Neural progenitor cell (in vitro differentiated cells): Measurements from ENCODE around the gene PHLDA2. TPM values are rescaled to one million over a fixed set of nuclear protein-coding genes. Genes with fewer than 3 reads are reported as not detected.

Experiments
- DNase-seq: peaks from one replicate; pipeline ENCODE4 v3.0.0-alpha.2; 2016; ENCODE audit warnings: low spot score
- H2AFZ ChIP-seq: fragments of 200-600 bp; sonication (generic); replicated peaks from 2 replicates; pipeline ENCODE4 v1.6.1; 2016; ENCODE audit warnings: antibody characterized with exemption
- H3F3A ChIP-seq: fragments of 200-600 bp; sonication (generic); 2 replicates; pipeline ENCODE4 v1.6.1; 2016; ENCODE audit warnings: antibody characterized with exemption, low read depth
- H3K27ac ChIP-seq: fragments of 200-600 bp; sonication (generic); 2 replicates; pipeline ENCODE4 v1.5.1; 2016; ENCODE audit warnings: mild to moderate bottlenecking
- H3K27me3 ChIP-seq: fragments of 200-600 bp; sonication (generic); 2 replicates; pipeline ENCODE4 v1.6.1; 2016; ENCODE audit warnings: mild to moderate bottlenecking, moderate library complexity
- H3K36me3 ChIP-seq: fragments of 200-600 bp; sonication (generic); 2 replicates; pipeline ENCODE4 v1.5.1; 2016
- H3K4me1 ChIP-seq: fragments of 200-600 bp; sonication (generic); 2 replicates; pipeline ENCODE4 v1.6.1; 2016; ENCODE audit warnings: mixed run types
- H3K4me2 ChIP-seq: fragments of 200-600 bp; sonication (generic); 2 replicates; pipeline ENCODE4 v1.6.1; 2016
- H3K4me3 ChIP-seq: fragments of 200-600 bp; sonication (generic); 2 replicates; pipeline ENCODE4 v1.5.1; 2016
- H3K79me2 ChIP-seq: fragments of 200-600 bp; sonication (generic); 2 replicates; pipeline ENCODE4 v1.6.1; 2016; ENCODE audit warnings: low read depth
- H3K9ac ChIP-seq: fragments of 200-600 bp; sonication (generic); 2 replicates; pipeline ENCODE4 v1.6.1; 2016
- H3K9me3 ChIP-seq: fragments of 200-600 bp; sonication (generic); 2 replicates; pipeline ENCODE4 v1.5.1; 2016; ENCODE audit warnings: low read depth
- H4K20me1 ChIP-seq: fragments of 200-600 bp; sonication (generic); 2 replicates; pipeline ENCODE4 v1.6.1; 2016; ENCODE audit warnings: low read depth
- H3K27ac Mint-ChIP-seq: 3 replicates; pipeline ENCODE4 v1.8.0; 2021; ENCODE audit warnings: mixed read lengths
- H3K27me3 Mint-ChIP-seq: 2 replicates; pipeline ENCODE4 v1.8.0; 2022; ENCODE audit warnings: low read depth, mild to moderate bottlenecking, inconsistent platforms, moderate library complexity, mixed read lengths; ENCODE audit not compliant: insufficient read depth
- H3K36me3 Mint-ChIP-seq: 3 replicates; pipeline ENCODE4 v1.8.0; 2021; ENCODE audit warnings: mixed read lengths
- H3K4me1 Mint-ChIP-seq: 3 replicates; pipeline ENCODE4 v1.8.0; 2021; ENCODE audit warnings: mixed read lengths
- H3K4me3 Mint-ChIP-seq: 3 replicates; pipeline ENCODE4 v1.8.0; 2021; ENCODE audit warnings: mild to moderate bottlenecking, moderate library complexity, mixed read lengths
- H3K9me3 Mint-ChIP-seq: 3 replicates; pipeline ENCODE4 v1.8.0; 2020; ENCODE audit warnings: mixed read lengths
- CTCF ChIP-seq: fragments of 200-600 bp; sonication (generic); IDR thresholded peaks from 2 replicates; pipeline ENCODE4 v1.5.1; 2017; ENCODE audit warnings: antibody characterized with exemption, mild to moderate bottlenecking
- EZH2 ChIP-seq: fragments of 200-600 bp; sonication (generic); IDR thresholded peaks from 2 replicates; pipeline ENCODE4 v1.6.1; 2017; ENCODE audit warnings: antibody characterized with exemption, mild to moderate bottlenecking, moderate library complexity
- EZH2phosphoT487 ChIP-seq: fragments of 200-600 bp; sonication (generic); IDR thresholded peaks from 2 replicates; pipeline ENCODE4 v1.6.1; 2017; ENCODE audit warnings: antibody characterized with exemption
- total RNA-seq: library from RNA; depleted of rRNA; stranded (reverse); fragments of >200 nt; gene quantifications from 2 replicates; pipeline ENCODE4 v1.2.3, GENCODE V29; 2015; ENCODE audit warnings: low replicate concordance

PHLDA2 gene
- total RNA-seq, 1 donor from 2014 or later: not detected

- H3K27me3 Mint-ChIP-seq: peaks cover 10% of the 10 kb centered on the region
- Histone ChIP-seq H3K9ac (no peak overlapping the region), H3K9me3 (no peaks in the 10 kb centered on the region), H4K20me1 (no peaks in the 10 kb centered on the region), H3K27ac (no peak overlapping the region), H3K27me3 (peaks cover 13% of the 10 kb centered on the region), H3K4me2 (no peak overlapping the region), H3K36me3 (no peaks in the 10 kb centered on the region), H3F3A (no peaks in the 10 kb centered on the region), H2AFZ (no peak overlapping the region), H3K4me3 (no peak overlapping the region), H3K79me2 (no peaks in the 10 kb centered on the region), H3K4me1 (peaks cover 8% of the 10 kb centered on the region)
- H3K36me3 Mint-ChIP-seq: no peaks in the 10 kb centered on the region
- no peak for DNase-seq
- H3K4me1 Mint-ChIP-seq: peaks cover 22% of the 10 kb centered on the region
- no peak overlapping the region for H3K27ac Mint-ChIP-seq
- TF ChIP-seq EZH2: no peak
- no peaks in the 10 kb centered on the region for H3K9me3 Mint-ChIP-seq
- H3K4me3 Mint-ChIP-seq: peak overlapping the region; percentile 47
These were observed 30.0 kb downstream of the PHLDA2 start for GRCh38 chr11:2899080-2899783.

- Histone ChIP-seq H3K9ac (no peak overlapping the region), H2AFZ (no peak overlapping the region), H3K27me3 (peaks cover 13% of the 10 kb centered on the region), H3K79me2 (no peaks in the 10 kb centered on the region), H3F3A (no peaks in the 10 kb centered on the region), H3K9me3 (no peaks in the 10 kb centered on the region), H3K4me2 (no peak overlapping the region), H3K27ac (no peak overlapping the region), H3K4me3 (no peak overlapping the region), H3K4me1 (peaks cover 8% of the 10 kb centered on the region), H3K36me3 (no peaks in the 10 kb centered on the region), H4K20me1 (no peaks in the 10 kb centered on the region)
- H3K9me3 Mint-ChIP-seq: no peaks in the 10 kb centered on the region
- TF ChIP-seq EZH2 (no peak), EZH2phosphoT487 (no peak), CTCF (no peak)
- no peak for DNase-seq
- H3K36me3 Mint-ChIP-seq: no peaks in the 10 kb centered on the region
- H3K4me3 Mint-ChIP-seq: no peak overlapping the region
- peaks cover 6% of the 10 kb centered on the region for H3K27me3 Mint-ChIP-seq
- peaks cover 18% of the 10 kb centered on the region for H3K4me1 Mint-ChIP-seq
- no peak overlapping the region for H3K27ac Mint-ChIP-seq
These were observed 30.7 kb downstream of the PHLDA2 start for GRCh38 chr11:2898366-2899079.

GRCh38 chr11:2897048-2897447 lies 32.2 kb downstream of the PHLDA2 start:
- Histone ChIP-seq H3K9me3 (no peaks in the 10 kb centered on the region), H3K27me3 (peaks cover 13% of the 10 kb centered on the region), H3K9ac (no peak overlapping the region), H3K4me1 (peaks cover 3% of the 10 kb centered on the region), H3K4me2 (no peak overlapping the region), H4K20me1 (no peaks in the 10 kb centered on the region), H3K27ac (no peak overlapping the region), H3K36me3 (no peaks in the 10 kb centered on the region), H3F3A (peaks cover 11% of the 10 kb centered on the region), H3K4me3 (no peak overlapping the region), H3K79me2 (no peaks in the 10 kb centered on the region), H2AFZ (no peak overlapping the region)
- H3K4me3 Mint-ChIP-seq: no peak overlapping the region
- H3K36me3 Mint-ChIP-seq: no peaks in the 10 kb centered on the region
- TF ChIP-seq CTCF: no peak
- TF ChIP-seq EZH2phosphoT487: no peak
- TF ChIP-seq EZH2: no peak
- no peaks in the 10 kb centered on the region for H3K9me3 Mint-ChIP-seq
- peaks cover 22% of the 10 kb centered on the region for H3K4me1 Mint-ChIP-seq
- H3K27ac Mint-ChIP-seq: no peak overlapping the region
- no peak for DNase-seq
- peaks cover 6% of the 10 kb centered on the region for H3K27me3 Mint-ChIP-seq

- H3K9me3 Mint-ChIP-seq: no peaks in the 10 kb centered on the region
- H3K4me3 Mint-ChIP-seq: no peak overlapping the region
- Histone ChIP-seq H3K27me3 (peaks cover 8% of the 10 kb centered on the region), H3K9me3 (no peaks in the 10 kb centered on the region), H3K27ac (no peak overlapping the region), H3K4me2 (no peak overlapping the region), H3K4me3 (no peak overlapping the region), H4K20me1 (no peaks in the 10 kb centered on the region), H3K9ac (no peak overlapping the region), H3K4me1 (peaks cover 8% of the 10 kb centered on the region), H3K36me3 (no peaks in the 10 kb centered on the region), H2AFZ (no peak overlapping the region), H3F3A (peaks cover 17% of the 10 kb centered on the region), H3K79me2 (no peaks in the 10 kb centered on the region)
- peaks cover 6% of the 10 kb centered on the region for H3K27me3 Mint-ChIP-seq
- DNase-seq: no peak
- H3K4me1 Mint-ChIP-seq: peaks cover 24% of the 10 kb centered on the region
- no peak for TF ChIP-seq CTCF
- TF ChIP-seq EZH2phosphoT487: no peak
- TF ChIP-seq EZH2: no peak
- H3K27ac Mint-ChIP-seq: no peak overlapping the region
- H3K36me3 Mint-ChIP-seq: no peaks in the 10 kb centered on the region
These were observed 33.2 kb downstream of the PHLDA2 start for GRCh38 chr11:2896047-2896446.
